Measurements from ENCODE around the gene ABCB8. TPM values are rescaled to one million over a fixed set of nuclear protein-coding genes. Genes with fewer than 3 reads are reported as not detected.

ABCB8 gene
- total RNA-seq, 4 donors from 2014 or later = 22.9 to 35.2 (median 27.6) TPM

DNA sequence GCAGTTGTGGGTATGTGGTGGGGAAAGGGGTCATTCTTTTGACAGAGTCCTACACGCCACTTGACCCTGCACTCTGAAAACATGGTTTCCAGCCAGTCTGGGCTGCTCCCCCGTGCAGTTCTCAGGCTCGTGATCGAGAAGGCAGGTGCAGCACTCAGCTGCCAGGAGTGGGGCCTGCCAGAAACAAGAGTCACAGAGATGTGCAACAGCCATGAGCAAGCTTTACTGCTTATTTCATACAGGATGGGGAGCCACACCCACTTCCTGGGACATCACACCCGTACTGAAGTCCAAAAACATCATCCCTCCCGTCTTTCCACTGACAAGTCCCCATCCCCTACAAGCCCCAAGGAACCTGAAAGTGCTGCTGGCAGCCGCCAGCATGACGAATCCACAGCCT, 13.3 kb upstream of the ABCB8 start:
- intact Hi-C loops (cut with DNase I; ENCODE audit: low total_unique reads) = no loop called here
- DNase-seq (ENCODE audit: low spot score in 2 of 2) = no peak
- 65 to 70% methylated on average over 8 of the region's 8 CpGs for WGBS, 2 donors
- TF ChIP-seq POLR2A (IDR thresholded peaks at IDR 0.05) = no peak
- TF ChIP-seq, protein P1, sequence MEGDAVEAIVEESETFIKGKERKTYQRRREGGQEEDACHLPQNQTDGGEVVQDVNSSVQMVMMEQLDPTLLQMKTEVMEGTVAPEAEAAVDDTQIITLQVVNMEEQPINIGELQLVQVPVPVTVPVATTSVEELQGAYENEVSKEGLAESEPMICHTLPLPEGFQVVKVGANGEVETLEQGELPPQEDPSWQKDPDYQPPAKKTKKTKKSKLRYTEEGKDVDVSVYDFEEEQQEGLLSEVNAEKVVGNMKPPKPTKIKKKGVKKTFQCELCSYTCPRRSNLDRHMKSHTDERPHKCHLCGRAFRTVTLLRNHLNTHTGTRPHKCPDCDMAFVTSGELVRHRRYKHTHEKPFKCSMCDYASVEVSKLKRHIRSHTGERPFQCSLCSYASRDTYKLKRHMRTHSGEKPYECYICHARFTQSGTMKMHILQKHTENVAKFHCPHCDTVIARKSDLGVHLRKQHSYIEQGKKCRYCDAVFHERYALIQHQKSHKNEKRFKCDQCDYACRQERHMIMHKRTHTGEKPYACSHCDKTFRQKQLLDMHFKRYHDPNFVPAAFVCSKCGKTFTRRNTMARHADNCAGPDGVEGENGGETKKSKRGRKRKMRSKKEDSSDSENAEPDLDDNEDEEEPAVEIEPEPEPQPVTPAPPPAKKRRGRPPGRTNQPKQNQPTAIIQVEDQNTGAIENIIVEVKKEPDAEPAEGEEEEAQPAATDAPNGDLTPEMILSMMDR (IDR thresholded peaks at IDR 0.05) = no peak
- no peak overlapping the region for H3K4me3 ChIP-seq (ENCODE audit: low read depth, poor library complexity, severe bottlenecking)

DNA sequence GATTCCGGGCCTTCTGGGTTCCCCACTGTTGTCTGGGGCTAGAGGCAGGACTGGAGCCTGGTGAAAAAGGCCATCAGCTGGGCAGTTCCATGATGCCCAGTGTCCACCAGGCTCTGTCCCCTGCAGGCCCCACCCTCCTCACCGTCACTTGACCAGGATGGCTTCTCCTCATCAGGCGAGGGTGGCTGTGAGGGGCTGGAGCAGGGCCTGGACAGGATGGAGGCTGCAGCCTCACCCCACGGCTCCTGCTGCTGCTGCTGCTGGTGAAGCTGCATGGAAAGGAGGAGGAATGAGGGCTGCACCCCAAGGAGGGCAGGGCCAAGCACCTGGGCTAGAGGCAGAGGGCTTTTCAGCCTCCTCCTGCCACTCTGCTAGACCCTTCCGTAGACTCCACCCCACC, 12.3 kb upstream of the ABCB8 start:
- no peak for TF ChIP-seq POLR2A (IDR thresholded peaks at IDR 0.05)
- TF ChIP-seq, protein P1 (IDR thresholded peaks at IDR 0.05) = no peak
- 86 to 88% methylated on average over 5 of the region's 5 CpGs for WGBS, 2 donors
- no peak overlapping the region for H3K4me3 ChIP-seq (ENCODE audit: low read depth, poor library complexity, severe bottlenecking)
- intact Hi-C loops (cut with DNase I; ENCODE audit: low total_unique reads) = no loop called here
- DNase-seq (ENCODE audit: low spot score in 2 of 2) = no peak

DNA sequence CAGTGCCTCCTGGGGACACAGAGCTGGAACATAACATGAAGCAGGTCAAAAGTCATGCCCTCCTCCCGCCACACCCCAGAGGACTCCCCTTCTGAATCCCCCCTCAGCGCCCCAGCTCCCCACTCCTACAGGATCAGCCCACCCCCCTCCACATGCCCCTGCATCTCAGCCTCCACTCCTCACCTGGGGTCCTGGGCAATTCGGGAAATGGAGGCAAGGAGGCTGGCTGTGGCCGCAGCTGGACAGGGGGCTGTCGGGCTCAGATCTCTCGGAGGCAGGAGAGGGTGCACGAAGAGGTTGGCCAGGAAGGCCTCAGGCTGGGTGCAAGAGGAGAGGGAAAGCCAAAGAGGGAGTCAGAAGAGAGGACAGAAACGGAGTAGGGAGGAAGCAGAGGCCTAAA, 11.7 kb upstream of the ABCB8 start:
- 83 to 90% methylated on average over 8 of the region's 8 CpGs for WGBS, 2 donors
- no peak for TF ChIP-seq POLR2A (IDR thresholded peaks at IDR 0.05)
- TF ChIP-seq, protein P1 (IDR thresholded peaks at IDR 0.05) = no peak
- no peak for DNase-seq (ENCODE audit: low spot score in 2 of 2)
- H3K4me3 ChIP-seq (ENCODE audit: low read depth, poor library complexity, severe bottlenecking) = no peak overlapping the region
- intact Hi-C loops (cut with DNase I; ENCODE audit: low total_unique reads) = no loop called here

DNA sequence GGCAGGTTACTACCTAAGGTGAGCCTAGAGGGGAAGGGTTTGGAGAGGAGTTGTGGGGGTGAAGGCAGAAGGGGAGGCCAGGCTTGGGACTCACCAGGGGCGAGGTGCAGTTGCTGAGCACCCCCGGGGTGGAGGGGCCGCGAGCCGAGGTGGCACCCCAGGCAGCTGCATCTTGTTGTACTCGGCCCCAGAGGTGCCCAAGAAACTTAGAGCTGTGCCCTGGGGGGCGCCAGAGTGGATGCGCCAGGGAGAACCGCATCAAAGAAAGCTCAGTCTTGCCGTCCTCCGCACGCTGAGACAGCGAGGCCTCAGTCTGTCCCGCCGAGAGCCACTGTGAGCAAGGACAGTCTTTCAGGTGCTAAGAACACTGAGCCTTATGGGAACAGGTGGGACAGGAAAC, 11.3 kb upstream of the ABCB8 start:
- TF ChIP-seq POLR2A (IDR thresholded peaks at IDR 0.05) = no peak
- TF ChIP-seq, protein P1 (IDR thresholded peaks at IDR 0.05) = no peak
- DNase-seq (ENCODE audit: low spot score in 2 of 2) = no peak
- WGBS, 2 donors = 87 to 92% methylated on average over 15 of the region's 15 CpGs
- H3K4me3 ChIP-seq (ENCODE audit: low read depth, poor library complexity, severe bottlenecking) = no peak overlapping the region
- intact Hi-C loops (cut with DNase I; ENCODE audit: low total_unique reads) = no loop called here

DNA sequence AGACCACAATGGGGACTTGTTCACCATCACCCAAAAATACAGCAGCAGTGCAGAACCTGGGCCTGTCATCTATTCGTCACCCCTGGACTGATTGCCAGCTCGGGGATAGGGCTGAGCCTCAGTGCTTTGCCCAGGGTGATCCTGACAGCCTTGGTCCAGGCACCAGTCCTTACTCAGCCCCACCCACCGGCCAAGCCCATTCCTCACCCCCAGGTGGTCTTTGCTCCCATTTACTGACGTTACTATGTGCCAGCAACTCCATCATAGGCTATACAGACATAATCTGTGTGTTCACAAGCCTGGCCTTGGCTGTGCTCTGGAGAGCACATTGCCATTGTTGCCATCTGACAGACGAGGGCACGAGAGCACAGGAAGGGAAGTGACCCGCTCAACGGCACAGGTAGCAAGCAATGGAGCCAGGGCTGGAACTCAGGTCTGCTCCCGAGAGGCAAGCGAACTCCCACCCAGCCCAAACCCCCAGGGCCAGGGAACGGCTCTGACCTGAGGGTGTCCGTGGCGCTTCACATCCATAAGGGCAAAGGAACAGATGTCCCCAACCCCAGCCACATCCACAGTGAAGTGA, 10.8 kb upstream of the ABCB8 start:
- no peak for DNase-seq (ENCODE audit: low spot score in 2 of 2)
- intact Hi-C loops (cut with DNase I; ENCODE audit: low total_unique reads) = no loop called here
- WGBS, 2 donors = 41 to 56% methylated on average over 12 to 13 of the region's 13 CpGs
- no peak overlapping the region for H3K4me3 ChIP-seq (ENCODE audit: low read depth, poor library complexity, severe bottlenecking)
- no peak for TF ChIP-seq POLR2A (IDR thresholded peaks at IDR 0.05)
- TF ChIP-seq, protein P1 (IDR thresholded peaks at IDR 0.05) = no peak

DNA sequence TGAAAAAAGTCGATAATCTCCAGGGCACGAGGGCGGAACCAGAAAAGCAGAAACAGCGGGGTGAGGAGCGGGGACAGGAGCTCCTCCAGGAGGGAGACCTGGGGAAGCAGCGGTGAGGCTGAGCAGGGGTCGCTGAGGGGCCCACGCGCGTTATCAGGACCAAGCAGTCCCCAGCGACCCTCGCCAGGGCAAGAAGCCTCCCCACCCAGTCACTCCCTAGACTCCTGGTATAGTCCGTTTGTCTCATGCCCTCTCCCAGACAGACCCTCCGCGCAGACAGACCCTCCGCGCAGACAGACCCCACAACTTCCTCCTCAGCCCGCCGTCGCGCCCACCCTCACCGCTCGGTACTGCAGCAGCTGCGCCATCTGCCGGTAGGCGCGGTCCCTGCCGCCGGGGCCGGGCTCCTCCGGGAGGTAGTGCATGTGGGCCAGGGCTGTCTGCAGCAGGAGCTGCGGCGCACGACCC, 10.3 kb upstream of the ABCB8 start:
- H3K4me3 ChIP-seq (ENCODE audit: low read depth, poor library complexity, severe bottlenecking) = no peak overlapping the region
- WGBS, 2 donors = 3 to 6% methylated on average over 28 to 34 of the region's 34 CpGs
- DNase-seq (ENCODE audit: low spot score in 2 of 2) = peak in 1 of 2 donors; percentile 93
- TF ChIP-seq POLR2A (IDR thresholded peaks at IDR 0.05) = no peak
- TF ChIP-seq, protein P1 (IDR thresholded peaks at IDR 0.05) = peak in 1 of 3 donors; percentile 37
- intact Hi-C loops (cut with DNase I; ENCODE audit: low total_unique reads) = no loop called here
